ENCODE data around the gene PLCH1. TPM values are rescaled to one million over a fixed set of nuclear protein-coding genes. Genes with fewer than 3 reads are reported as not detected.
"Not testable (repeated sequence)": the region's sequence is repeated elsewhere in the genome, so short reads cannot be mapped to it uniquely, and the experiment has no call there.

Gene PLCH1
- total RNA-seq, 1 experiment from 2014 or later, result 0.12 TPM

DNA sequence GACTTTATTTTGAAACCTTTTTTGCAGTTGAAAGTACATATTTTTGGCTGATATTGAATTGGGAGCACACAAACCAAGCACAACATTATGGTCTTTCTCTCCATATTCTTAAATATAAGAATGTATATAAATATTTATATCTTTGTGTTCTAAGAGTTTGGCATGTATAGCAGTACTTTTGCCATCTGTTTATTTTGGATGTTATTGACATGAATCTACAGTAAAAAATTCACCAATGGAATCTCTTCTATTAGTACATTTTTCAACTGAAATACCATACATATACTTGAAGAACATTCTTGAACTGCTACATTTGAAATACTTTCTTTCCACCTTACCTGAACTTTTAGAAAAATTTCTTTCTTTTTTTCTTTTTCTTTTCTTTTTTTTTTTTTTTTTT is 342.2 kb downstream of the PLCH1 start:
- intact Hi-C loops (cut with micrococcal nuclease), result no loop called here
- CTCF ChIA-PET, result no interaction called here
- BruUV-seq (replicated peaks), result no TSS peak
- TF ChIP-seq, protein P1, sequence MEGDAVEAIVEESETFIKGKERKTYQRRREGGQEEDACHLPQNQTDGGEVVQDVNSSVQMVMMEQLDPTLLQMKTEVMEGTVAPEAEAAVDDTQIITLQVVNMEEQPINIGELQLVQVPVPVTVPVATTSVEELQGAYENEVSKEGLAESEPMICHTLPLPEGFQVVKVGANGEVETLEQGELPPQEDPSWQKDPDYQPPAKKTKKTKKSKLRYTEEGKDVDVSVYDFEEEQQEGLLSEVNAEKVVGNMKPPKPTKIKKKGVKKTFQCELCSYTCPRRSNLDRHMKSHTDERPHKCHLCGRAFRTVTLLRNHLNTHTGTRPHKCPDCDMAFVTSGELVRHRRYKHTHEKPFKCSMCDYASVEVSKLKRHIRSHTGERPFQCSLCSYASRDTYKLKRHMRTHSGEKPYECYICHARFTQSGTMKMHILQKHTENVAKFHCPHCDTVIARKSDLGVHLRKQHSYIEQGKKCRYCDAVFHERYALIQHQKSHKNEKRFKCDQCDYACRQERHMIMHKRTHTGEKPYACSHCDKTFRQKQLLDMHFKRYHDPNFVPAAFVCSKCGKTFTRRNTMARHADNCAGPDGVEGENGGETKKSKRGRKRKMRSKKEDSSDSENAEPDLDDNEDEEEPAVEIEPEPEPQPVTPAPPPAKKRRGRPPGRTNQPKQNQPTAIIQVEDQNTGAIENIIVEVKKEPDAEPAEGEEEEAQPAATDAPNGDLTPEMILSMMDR (IDR thresholded peaks at IDR 0.05; ENCODE audit: unreplicated experiment), result no peak
- Mint-ChIP-seq H3K9me3 (ENCODE audit: unreplicated experiment) (no peaks in the 10 kb centered on the region), H3K36me3 (ENCODE audit: insufficient read depth, unreplicated experiment) (no peaks in the 10 kb centered on the region), H3K27ac (ENCODE audit: low read depth, unreplicated experiment) (no peak overlapping the region), H3K4me1 (ENCODE audit: insufficient read depth, unreplicated experiment) (peaks cover 5% of the 10 kb centered on the region), H3K27me3 (ENCODE audit: insufficient read depth, unreplicated experiment) (no peaks in the 10 kb centered on the region), H3K4me3 (ENCODE audit: unreplicated experiment) (no peak overlapping the region)
- POLR2A ChIA-PET, result no interaction called here
- DNase-seq (ENCODE audit: unreplicated experiment), result no peak

DNA sequence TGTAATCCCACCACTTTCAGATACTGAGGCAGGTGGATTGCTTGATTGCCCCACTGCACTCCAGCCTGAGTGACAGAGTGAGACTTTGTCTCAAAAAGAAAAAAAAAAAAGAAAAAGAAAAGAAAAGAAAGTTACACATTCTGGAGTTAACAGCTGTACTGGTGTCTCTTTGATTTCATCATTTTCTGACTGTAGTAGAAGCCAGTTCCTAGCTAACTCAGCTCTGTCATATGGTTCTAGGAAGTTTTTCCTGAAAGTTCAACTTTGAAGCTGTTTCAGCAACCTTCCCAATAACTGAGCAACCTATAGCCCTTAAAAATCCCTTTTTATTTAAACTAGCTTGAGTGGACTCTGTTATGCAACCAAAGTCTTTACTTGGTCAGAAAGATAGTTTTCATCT is 346.8 kb downstream of the PLCH1 start:
- H3K36me3 Mint-ChIP-seq (ENCODE audit: insufficient read depth, unreplicated experiment), result no peaks in the 10 kb centered on the region
- intact Hi-C loops (cut with micrococcal nuclease), result no loop called here
- TF ChIP-seq, protein P1 (IDR thresholded peaks at IDR 0.05; ENCODE audit: unreplicated experiment), result no peak
- BruUV-seq (replicated peaks), result no TSS peak
- no peak overlapping the region for H3K4me3 Mint-ChIP-seq (ENCODE audit: unreplicated experiment)
- no peak overlapping the region for H3K27ac Mint-ChIP-seq (ENCODE audit: low read depth, unreplicated experiment)
- POLR2A ChIA-PET, result interaction anchor here (1.3 kb wide), 1 partner anchor 9 kb away, joined by 3 read pairs; no protein-coding TSS in a partner anchor
- H3K27me3 Mint-ChIP-seq (ENCODE audit: insufficient read depth, unreplicated experiment), result no peaks in the 10 kb centered on the region
- H3K4me1 Mint-ChIP-seq (ENCODE audit: insufficient read depth, unreplicated experiment), result no peaks in the 10 kb centered on the region
- CTCF ChIA-PET, result no interaction called here
- DNase-seq (ENCODE audit: unreplicated experiment), result no peak
- H3K9me3 Mint-ChIP-seq (ENCODE audit: unreplicated experiment), result no peaks in the 10 kb centered on the region

GRCh38 chr3:155394896-155395295 is 350.0 kb downstream of the PLCH1 start:
- intact Hi-C loops (cut with micrococcal nuclease); H3K27ac Mint-ChIP-seq (ENCODE audit: low read depth, unreplicated experiment); H3K9me3 Mint-ChIP-seq (ENCODE audit: unreplicated experiment); H3K36me3 Mint-ChIP-seq (ENCODE audit: insufficient read depth, unreplicated experiment); H3K27me3 Mint-ChIP-seq (ENCODE audit: insufficient read depth, unreplicated experiment); DNase-seq (ENCODE audit: unreplicated experiment); CTCF ChIA-PET; BruUV-seq (replicated peaks); POLR2A ChIA-PET; H3K4me3 Mint-ChIP-seq (ENCODE audit: unreplicated experiment): not testable (repeated sequence)
- peaks cover 14% of the 10 kb centered on the region for H3K4me1 Mint-ChIP-seq (ENCODE audit: insufficient read depth, unreplicated experiment)

DNA sequence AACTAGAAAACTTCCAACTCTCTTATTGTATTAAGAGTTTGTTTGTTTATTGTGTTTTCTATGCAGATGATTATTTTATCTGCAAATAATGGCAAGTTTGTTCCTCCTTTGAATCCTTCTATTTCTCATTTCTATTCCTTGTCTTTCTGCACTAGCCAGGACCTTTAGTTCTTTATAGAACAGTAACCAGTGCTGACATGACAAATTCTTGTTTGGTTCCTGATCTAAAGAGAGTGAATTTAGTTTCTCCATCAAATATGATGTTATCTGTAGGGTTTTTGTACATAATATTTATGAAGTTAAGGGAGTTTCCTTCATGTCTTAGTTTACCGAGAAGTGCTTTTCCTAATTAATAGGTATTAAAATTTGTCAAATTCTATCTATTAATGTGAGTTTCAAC is 350.6 kb downstream of the PLCH1 start:
- H3K27me3 Mint-ChIP-seq (ENCODE audit: insufficient read depth, unreplicated experiment), result no peaks in the 10 kb centered on the region
- DNase-seq (ENCODE audit: unreplicated experiment), result no peak
- H3K36me3 Mint-ChIP-seq (ENCODE audit: insufficient read depth, unreplicated experiment), result no peaks in the 10 kb centered on the region
- H3K4me3 Mint-ChIP-seq (ENCODE audit: unreplicated experiment), result no peak overlapping the region
- BruUV-seq (replicated peaks), result no TSS peak
- TF ChIP-seq, protein P1 (IDR thresholded peaks at IDR 0.05; ENCODE audit: unreplicated experiment), result no peak
- H3K4me1 Mint-ChIP-seq (ENCODE audit: insufficient read depth, unreplicated experiment), result peaks cover 14% of the 10 kb centered on the region
- CTCF ChIA-PET, result no interaction called here
- POLR2A ChIA-PET, result no interaction called here
- no peaks in the 10 kb centered on the region for H3K9me3 Mint-ChIP-seq (ENCODE audit: unreplicated experiment)
- intact Hi-C loops (cut with micrococcal nuclease), result no loop called here
- no peak overlapping the region for H3K27ac Mint-ChIP-seq (ENCODE audit: low read depth, unreplicated experiment)

DNA sequence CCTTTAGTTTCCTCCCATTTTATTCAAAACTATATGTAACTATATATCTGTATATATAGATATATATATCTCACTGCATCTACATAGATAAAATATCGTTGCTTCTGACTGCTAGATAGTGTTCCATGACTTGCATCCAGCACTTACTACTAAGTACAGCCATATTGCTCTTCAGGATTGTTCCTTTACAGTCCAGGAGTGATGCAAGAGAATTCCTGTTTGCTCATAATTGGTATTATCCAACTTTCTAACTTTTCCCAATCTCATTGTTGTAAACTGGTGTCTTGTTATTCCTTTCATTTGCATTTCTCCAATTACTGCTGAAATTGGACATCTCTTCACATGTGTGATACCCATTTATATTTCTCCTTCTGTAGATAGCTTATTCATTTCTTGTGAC is 351.6 kb downstream of the PLCH1 start:
- peak; percentile 13 for DNase-seq (ENCODE audit: unreplicated experiment)
- no peak overlapping the region for H3K4me3 Mint-ChIP-seq (ENCODE audit: unreplicated experiment)
- H3K4me1 Mint-ChIP-seq (ENCODE audit: insufficient read depth, unreplicated experiment), result peaks cover 14% of the 10 kb centered on the region
- TF ChIP-seq, protein P1 (IDR thresholded peaks at IDR 0.05; ENCODE audit: unreplicated experiment), result no peak
- BruUV-seq (replicated peaks), result no TSS peak
- no peaks in the 10 kb centered on the region for H3K36me3 Mint-ChIP-seq (ENCODE audit: insufficient read depth, unreplicated experiment)
- H3K27ac Mint-ChIP-seq (ENCODE audit: low read depth, unreplicated experiment), result no peak overlapping the region
- H3K9me3 Mint-ChIP-seq (ENCODE audit: unreplicated experiment), result no peaks in the 10 kb centered on the region
- intact Hi-C loops (cut with micrococcal nuclease), result no loop called here
- CTCF ChIA-PET, result no interaction called here
- H3K27me3 Mint-ChIP-seq (ENCODE audit: insufficient read depth, unreplicated experiment), result no peaks in the 10 kb centered on the region
- POLR2A ChIA-PET, result no interaction called here
